ENCODE results near the gene RAB3IL1.

The RAB3IL1 gene

GRCh38 chr11:61850687-61851086, 66.7 kb downstream of the RAB3IL1 start:
- TF ChIP-seq CTCF (IDR thresholded peaks at IDR 0.05; ENCODE audit: control insufficient read depth, insufficient read depth, low read depth, low read length, missing control alignments) = no peak
- no peak overlapping the region for H3K4me3 ChIP-seq (ENCODE audit: control insufficient read depth, low read depth, low read length)
- DNase-seq (ENCODE audit: low read depth) = no peak

GRCh38 chr11:61848631-61849030, 68.7 kb downstream of the RAB3IL1 start:
- DNase-seq (ENCODE audit: low read depth) = no peak
- H3K4me3 ChIP-seq (ENCODE audit: control insufficient read depth, low read depth, low read length) = no peak overlapping the region
- no peak for TF ChIP-seq CTCF (IDR thresholded peaks at IDR 0.05; ENCODE audit: control insufficient read depth, insufficient read depth, low read depth, low read length, missing control alignments)

- DNase-seq (ENCODE audit: low read depth) = no peak
- TF ChIP-seq CTCF (IDR thresholded peaks at IDR 0.05; ENCODE audit: control insufficient read depth, insufficient read depth, low read depth, low read length, missing control alignments) = no peak
- H3K4me3 ChIP-seq (ENCODE audit: control insufficient read depth, low read depth, low read length) = no peak overlapping the region
Observed at GRCh38 chr11:61847914-61848581, 69.3 kb downstream of the RAB3IL1 start.

Data from AG09309 (cell line).